Mesenchymal stem cell (in vitro differentiated cells and primary cell): ENCODE measurements around the gene TMEM53.

Experiments
- DNase-seq: peaks from one replicate; pipeline ENCODE4 v3.0.0-alpha.2; 2013
- H2AFZ ChIP-seq: one replicate; pipeline ENCODE4 v1.6.1; 2013; ENCODE audit warnings: low read depth, mild to moderate bottlenecking, control low read depth, inconsistent platforms, low read length, moderate library complexity
- H2AK5ac ChIP-seq: 2 replicates; pipeline ENCODE4 v1.6.1; 2013; ENCODE audit warnings: low read length, moderate library complexity, mild to moderate bottlenecking, inconsistent platforms; ENCODE audit not compliant: severe bottlenecking
- H2BK120ac ChIP-seq: one replicate; pipeline ENCODE4 v1.6.1; 2013; ENCODE audit warnings: low read depth, mild to moderate bottlenecking, inconsistent platforms, low read length, moderate library complexity
- H2BK12ac ChIP-seq, 2 experiments: one replicate each; pipeline ENCODE4 v1.6.1; 2013; ENCODE audit warnings: inconsistent platforms in 2 of 2, low read length in 2 of 2, mild to moderate bottlenecking in 2 of 2, moderate library complexity in 2 of 2, control low read depth in 1 of 2
- H2BK15ac ChIP-seq: one replicate; pipeline ENCODE4 v1.6.1; 2013; ENCODE audit warnings: mild to moderate bottlenecking, low read depth, inconsistent platforms; ENCODE audit not compliant: poor library complexity, severe bottlenecking
- H2BK5ac ChIP-seq: 2 replicates; pipeline ENCODE4 v1.6.1; 2013; ENCODE audit warnings: low read depth, mild to moderate bottlenecking, low read length, control low read depth, inconsistent platforms; ENCODE audit not compliant: poor library complexity, severe bottlenecking
- H3K14ac ChIP-seq, 2 experiments: one replicate each; pipeline ENCODE4 v1.6.1; 2013; ENCODE audit warnings: inconsistent platforms in 2 of 2, low read length in 2 of 2, control low read depth in 1 of 2, mild to moderate bottlenecking in 1 of 2, moderate library complexity in 1 of 2
- H3K18ac ChIP-seq, 2 experiments: one replicate each; pipeline ENCODE4 v1.6.1; 2013; ENCODE audit warnings: inconsistent platforms in 2 of 2, low read length in 2 of 2, control low read depth in 1 of 2, low read depth in 1 of 2, mild to moderate bottlenecking in 1 of 2
- H3K23ac ChIP-seq, 2 experiments: one replicate each; pipeline ENCODE4 v1.6.1; 2013; ENCODE audit warnings: inconsistent platforms in 2 of 2, low read length in 2 of 2, mild to moderate bottlenecking in 2 of 2, moderate library complexity in 2 of 2, control low read depth in 1 of 2
- H3K27ac ChIP-seq: 2 replicates; pipeline ENCODE4 v1.5.1; 2013; ENCODE audit warnings: mild to moderate bottlenecking, moderate library complexity, low read length, control low read depth, inconsistent platforms; ENCODE audit not compliant: poor library complexity, severe bottlenecking
- H3K27me3 ChIP-seq, 2 experiments: 2 replicates each; pipeline versions ENCODE4 v1.6.1 to v1.7.0; 2013; ENCODE audit warnings: low read length in 2 of 2, mild to moderate bottlenecking in 2 of 2, moderate library complexity in 2 of 2, control low read depth in 1 of 2, inconsistent platforms in 1 of 2; ENCODE audit not compliant: control insufficient read depth in 1 of 2, insufficient read depth in 1 of 2
- H3K36me3 ChIP-seq, 2 experiments: 2 replicates each; pipeline versions ENCODE4 v1.6.1 to v1.7.0; 2013; ENCODE audit warnings: low read length in 2 of 2, control low read depth in 1 of 2, inconsistent platforms in 1 of 2, low read depth in 1 of 2, mild to moderate bottlenecking in 1 of 2; ENCODE audit not compliant: insufficient read depth in 2 of 2, control insufficient read depth in 1 of 2
- H3K4ac ChIP-seq, 2 experiments: one replicate each; pipeline ENCODE4 v1.6.1; 2013; ENCODE audit warnings: inconsistent platforms in 2 of 2, low read length in 2 of 2, mild to moderate bottlenecking in 2 of 2, moderate library complexity in 2 of 2, control low read depth in 1 of 2, low read depth in 1 of 2
- H3K4me1 ChIP-seq: 2 replicates; pipeline ENCODE4 v1.6.1; 2013; ENCODE audit warnings: low read depth, low read length, control low read depth; ENCODE audit not compliant: control insufficient read depth, insufficient read depth
- H3K4me2 ChIP-seq: 2 replicates; pipeline ENCODE4 v1.6.1; 2013; ENCODE audit warnings: low read length, mild to moderate bottlenecking, inconsistent platforms; ENCODE audit not compliant: poor library complexity, severe bottlenecking
- H3K4me3 ChIP-seq, 2 experiments: 2 replicates each; pipeline versions ENCODE4 v1.5.1 to v1.7.0; 2013; ENCODE audit warnings: low read length in 2 of 2, mild to moderate bottlenecking in 2 of 2, control low read depth in 1 of 2, low read depth in 1 of 2; ENCODE audit not compliant: insufficient read depth in 1 of 2
- H3K79me1 ChIP-seq: replicated peaks from 2 replicates; pipeline ENCODE4 v1.6.1; 2013; ENCODE audit warnings: mild to moderate bottlenecking, control low read depth, low read length, inconsistent platforms; ENCODE audit not compliant: poor library complexity, severe bottlenecking
- H3K9ac ChIP-seq: 2 replicates; pipeline ENCODE4 v1.7.0; 2013; ENCODE audit warnings: mild to moderate bottlenecking, low read length, moderate library complexity
- H3K9me3 ChIP-seq: 2 replicates; pipeline ENCODE4 v1.7.0; 2013; ENCODE audit warnings: mild to moderate bottlenecking, low read length; ENCODE audit not compliant: control insufficient read depth
- H4K8ac ChIP-seq: one replicate; pipeline ENCODE4 v1.6.1; 2013; ENCODE audit warnings: inconsistent platforms, mild to moderate bottlenecking, low read length, moderate library complexity
- H4K91ac ChIP-seq: one replicate; pipeline ENCODE4 v1.6.1; 2013; ENCODE audit warnings: mild to moderate bottlenecking, low read length, inconsistent platforms
- WGBS: methylation state at CpG from one replicate; pipeline ENCODE4 v1.1.7; 2013; ENCODE audit warnings: mixed read lengths; 5-methylcytosine and 5-hydroxymethylcytosine counted together

Gene TMEM53

GRCh38 chr1:44678120-44678519 lies 3.8 kb upstream of the TMEM53 start:
- H2BK15ac ChIP-seq = no peak overlapping the region
- peak overlapping the region in 1 of 2 experiments; percentile 40 for H2BK12ac ChIP-seq
- H3K23ac ChIP-seq = no peak overlapping the region
- no peak overlapping the region for H2AK5ac ChIP-seq
- H3K14ac ChIP-seq = no peak overlapping the region
- H3K9me3 ChIP-seq = no peaks in the 10 kb centered on the region
- no peak overlapping the region for H3K4me2 ChIP-seq
- peak overlapping the region in 1 of 2 experiments; percentile 25 for H3K4ac ChIP-seq
- no peak overlapping the region for H4K91ac ChIP-seq
- H4K8ac ChIP-seq = no peak overlapping the region
- peaks cover 21% of the 10 kb centered on the region for H3K79me1 ChIP-seq
- H3K18ac ChIP-seq = no peak overlapping the region
- 95% methylated on average over 2 of the region's 2 CpGs for WGBS
- no peak overlapping the region for H3K27ac ChIP-seq
- no peak overlapping the region for H3K4me3 ChIP-seq
- H2AFZ ChIP-seq = no peak overlapping the region
- no peak for DNase-seq
- no peak overlapping the region for H2BK120ac ChIP-seq
- H2BK5ac ChIP-seq = no peak overlapping the region
- H3K9ac ChIP-seq = no peak overlapping the region
- peaks cover 8% of the 10 kb centered on the region for H3K4me1 ChIP-seq
- peaks cover 0 to 8% of the 10 kb centered on the region in 2 experiments for H3K36me3 ChIP-seq
- H3K27me3 ChIP-seq = no peaks in the 10 kb centered on the region

GRCh38 chr1:44677201-44677766 lies 3.0 kb upstream of the TMEM53 start:
- no peak overlapping the region for H3K18ac ChIP-seq
- H3K23ac ChIP-seq = peak overlapping the region in 1 of 2 experiments; percentile 19
- H2BK15ac ChIP-seq = no peak overlapping the region
- H2BK120ac ChIP-seq = no peak overlapping the region
- peak overlapping the region in 1 of 2 experiments; percentile 1 for H2BK12ac ChIP-seq
- peak overlapping the region; percentile 26 for H3K9ac ChIP-seq
- H2AK5ac ChIP-seq = no peak overlapping the region
- H4K8ac ChIP-seq = no peak overlapping the region
- no peaks in the 10 kb centered on the region for H3K9me3 ChIP-seq
- no peak overlapping the region for H3K4me2 ChIP-seq
- H4K91ac ChIP-seq = peak overlapping the region; percentile 53
- no peak overlapping the region for H3K14ac ChIP-seq
- no peak overlapping the region for H3K4ac ChIP-seq
- no peak overlapping the region for H2AFZ ChIP-seq
- no peaks in the 10 kb centered on the region for H3K27me3 ChIP-seq
- peaks cover 16% of the 10 kb centered on the region for H3K4me1 ChIP-seq
- peaks cover 27% of the 10 kb centered on the region for H3K79me1 ChIP-seq
- no peak overlapping the region for H2BK5ac ChIP-seq
- WGBS = 68% methylated on average over 6 of the region's 6 CpGs
- H3K36me3 ChIP-seq = peaks cover 0 to 8% of the 10 kb centered on the region in 2 experiments
- no peak overlapping the region for H3K27ac ChIP-seq
- H3K4me3 ChIP-seq = no peak overlapping the region
- peak; percentile 69 for DNase-seq

- Histone ChIP-seq H3K27me3 (no peaks in the 10 kb centered on the region), H3K36me3 (peaks cover 0 to 8% of the 10 kb centered on the region in 2 experiments), H2BK5ac (no peak overlapping the region), H2AFZ (no peak overlapping the region), H2BK12ac (peak overlapping the region in 1 of 2 experiments; percentile 57), H3K9ac (peak overlapping the region; percentile 26), H2AK5ac (peak overlapping the region; percentile 22), H3K79me1 (peaks cover 27% of the 10 kb centered on the region), H4K8ac (no peak overlapping the region), H4K91ac (no peak overlapping the region), H2BK15ac (no peak overlapping the region), H3K27ac (peak overlapping the region; percentile 47), H3K4me1 (peaks cover 20% of the 10 kb centered on the region), H3K9me3 (no peaks in the 10 kb centered on the region), H3K4me2 (no peak overlapping the region), H2BK120ac (no peak overlapping the region), H3K4me3 (peak overlapping the region in 1 of 2 experiments; percentile 48), H3K4ac (peak overlapping the region in 1 of 2 experiments; percentile 64), H3K18ac (peak overlapping the region; percentile 77 to 78), H3K14ac (no peak overlapping the region), H3K23ac (peak overlapping the region in 1 of 2 experiments; percentile 19)
- 73% methylated on average over 5 of the region's 5 CpGs for WGBS
- DNase-seq = peak; percentile 85
Observed at GRCh38 chr1:44676484-44677200, 2.4 kb upstream of the TMEM53 start.

GRCh38 chr1:44675186-44675585 lies 905 bp upstream of the TMEM53 start:
- Histone ChIP-seq H3K36me3 (peaks cover 0 to 8% of the 10 kb centered on the region in 2 experiments), H3K4me2 (peak overlapping the region; percentile 80), H3K23ac (no peak overlapping the region), H2BK15ac (peak overlapping the region; percentile 12), H3K14ac (no peak overlapping the region), H3K9me3 (no peaks in the 10 kb centered on the region), H3K18ac (peak overlapping the region in 1 of 2 experiments; percentile 47), H3K4ac (peak overlapping the region in 1 of 2 experiments; percentile 65), H2AFZ (no peak overlapping the region), H2BK12ac (peak overlapping the region; percentile 23 to 33), H3K27me3 (no peaks in the 10 kb centered on the region), H3K9ac (peak overlapping the region; percentile 95), H3K4me3 (peak overlapping the region in 1 of 2 experiments; percentile 82), H2BK120ac (peak overlapping the region; percentile 27), H3K79me1 (peaks cover 34% of the 10 kb centered on the region), H3K4me1 (peaks cover 20% of the 10 kb centered on the region), H2BK5ac (no peak overlapping the region), H4K91ac (no peak overlapping the region), H2AK5ac (no peak overlapping the region), H4K8ac (peak overlapping the region; percentile 69), H3K27ac (no peak overlapping the region)
- WGBS = 90% methylated on average over 6 of the region's 7 CpGs
- no peak for DNase-seq
